Measurements from ENCODE around the gene KAZN.

GRCh38 chr1:14999441-14999840 lies 401.0 kb downstream of the KAZN start:
- TF ChIP-seq ZNF70 (CRISPR knock-in tag; IDR thresholded peaks at IDR 0.05) (no peak), SNAI2 (CRISPR knock-in tag; IDR thresholded peaks at IDR 0.05) (no peak), PATZ1 (CRISPR knock-in tag; IDR thresholded peaks at IDR 0.05; ENCODE audit: borderline replicate concordance) (no peak), ZFP30 (CRISPR knock-in tag; IDR thresholded peaks at IDR 0.05) (no peak), ZNF8 (CRISPR knock-in tag; IDR thresholded peaks at IDR 0.05) (no peak), ISL1 (CRISPR knock-in tag; IDR thresholded peaks at IDR 0.05) (no peak), RARB (CRISPR knock-in tag; IDR thresholded peaks at IDR 0.05) (no peak), ZFP3 (CRISPR knock-in tag; IDR thresholded peaks at IDR 0.05) (no peak)
- TF ChIP-seq, protein P1, sequence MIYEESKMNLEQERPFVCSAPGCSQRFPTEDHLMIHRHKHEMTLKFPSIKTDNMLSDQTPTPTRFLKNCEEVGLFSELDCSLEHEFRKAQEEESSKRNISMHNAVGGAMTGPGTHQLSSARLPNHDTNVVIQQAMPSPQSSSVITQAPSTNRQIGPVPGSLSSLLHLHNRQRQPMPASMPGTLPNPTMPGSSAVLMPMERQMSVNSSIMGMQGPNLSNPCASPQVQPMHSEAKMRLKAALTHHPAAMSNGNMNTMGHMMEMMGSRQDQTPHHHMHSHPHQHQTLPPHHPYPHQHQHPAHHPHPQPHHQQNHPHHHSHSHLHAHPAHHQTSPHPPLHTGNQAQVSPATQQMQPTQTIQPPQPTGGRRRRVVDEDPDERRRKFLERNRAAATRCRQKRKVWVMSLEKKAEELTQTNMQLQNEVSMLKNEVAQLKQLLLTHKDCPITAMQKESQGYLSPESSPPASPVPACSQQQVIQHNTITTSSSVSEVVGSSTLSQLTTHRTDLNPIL (CRISPR knock-in tag; IDR thresholded peaks at IDR 0.05; ENCODE audit: low read depth) = no peak
